ENCODE measurements around the gene NCKAP5L.
A peak's percentile ranks its signal among the peaks of the same experiment; 100 is the strongest.

Gene NCKAP5L

DNA sequence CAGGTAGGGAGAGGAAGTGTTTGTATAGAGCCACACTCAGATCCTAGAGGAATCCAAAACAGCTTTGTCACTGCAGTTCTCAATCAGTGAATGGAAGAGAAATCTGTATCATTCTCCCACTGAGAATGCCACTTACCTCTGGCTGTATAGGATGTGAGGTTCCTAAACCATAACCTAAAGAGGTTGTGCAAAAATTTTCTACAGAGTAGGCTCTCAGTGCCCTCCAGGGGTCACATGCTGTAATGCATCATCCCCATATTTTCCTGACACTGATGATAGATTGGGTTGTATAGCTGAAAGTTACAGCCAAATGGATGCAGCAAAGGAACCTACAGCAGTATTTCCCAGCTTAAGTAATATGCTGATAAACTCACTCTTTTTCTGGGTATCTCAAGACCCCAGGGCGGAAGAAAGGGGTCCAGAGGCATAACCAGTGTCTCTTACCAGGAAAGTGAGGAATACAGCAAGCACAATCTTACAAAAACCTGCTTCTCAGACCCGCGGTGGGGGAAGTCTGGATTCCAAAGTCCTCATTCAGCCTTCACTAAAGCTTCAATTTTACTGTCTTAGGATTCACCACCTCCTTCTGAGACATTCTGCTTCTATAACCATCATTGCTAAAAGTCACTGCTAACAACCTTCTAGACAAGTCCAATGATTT is 10.9 kb upstream of the NCKAP5L start:
- Histone ChIP-seq H3K4me1 (ENCODE audit: insufficient read depth, low read length, poor library complexity, severe bottlenecking) (peaks cover 16% of the 10 kb centered on the region), H3K79me2 (ENCODE audit: insufficient read depth, low read length) (peaks cover 11% of the 10 kb centered on the region; the same call in 1 of the 2 replicates), H3K4me3 (ENCODE audit: low read length, poor library complexity, severe bottlenecking) (no peak overlapping the region), H3F3A (ENCODE audit: low read depth) (0 out of 2 replicates have a peak, but pooled peaks cover 6% of the 10 kb centered on the region), H3K9me2 (replicated peaks; ENCODE audit: low read depth, low read length) (no peaks in the 10 kb centered on the region), H4K20me1 (ENCODE audit: insufficient read depth, low read length, poor library complexity, severe bottlenecking) (no peaks in the 10 kb centered on the region), H3K27me3 (ENCODE audit: insufficient read depth, low read length, poor library complexity, severe bottlenecking) (no peaks in the 10 kb centered on the region), H3K9me3 (ENCODE audit: insufficient read depth, low read depth, low read length) (no peaks in the 10 kb centered on the region), H3K36me3 (ENCODE audit: insufficient read depth, low read length) (no peaks in the 10 kb centered on the region), H3K4me2 (ENCODE audit: low read depth, low read length, poor library complexity, severe bottlenecking) (no peak overlapping the region), H3K9ac (ENCODE audit: low read depth, low read length, poor library complexity, severe bottlenecking) (no peak overlapping the region), H2AFZ (ENCODE audit: low read length) (no peak overlapping the region)
- TF ChIP-seq, protein P1, sequence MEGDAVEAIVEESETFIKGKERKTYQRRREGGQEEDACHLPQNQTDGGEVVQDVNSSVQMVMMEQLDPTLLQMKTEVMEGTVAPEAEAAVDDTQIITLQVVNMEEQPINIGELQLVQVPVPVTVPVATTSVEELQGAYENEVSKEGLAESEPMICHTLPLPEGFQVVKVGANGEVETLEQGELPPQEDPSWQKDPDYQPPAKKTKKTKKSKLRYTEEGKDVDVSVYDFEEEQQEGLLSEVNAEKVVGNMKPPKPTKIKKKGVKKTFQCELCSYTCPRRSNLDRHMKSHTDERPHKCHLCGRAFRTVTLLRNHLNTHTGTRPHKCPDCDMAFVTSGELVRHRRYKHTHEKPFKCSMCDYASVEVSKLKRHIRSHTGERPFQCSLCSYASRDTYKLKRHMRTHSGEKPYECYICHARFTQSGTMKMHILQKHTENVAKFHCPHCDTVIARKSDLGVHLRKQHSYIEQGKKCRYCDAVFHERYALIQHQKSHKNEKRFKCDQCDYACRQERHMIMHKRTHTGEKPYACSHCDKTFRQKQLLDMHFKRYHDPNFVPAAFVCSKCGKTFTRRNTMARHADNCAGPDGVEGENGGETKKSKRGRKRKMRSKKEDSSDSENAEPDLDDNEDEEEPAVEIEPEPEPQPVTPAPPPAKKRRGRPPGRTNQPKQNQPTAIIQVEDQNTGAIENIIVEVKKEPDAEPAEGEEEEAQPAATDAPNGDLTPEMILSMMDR (conservative IDR thresholded peaks at IDR 0.05; ENCODE audit: low read length): peak; percentile 96
- no peak for TF ChIP-seq EZH2phosphoT487 (IDR thresholded peaks at IDR 0.05; ENCODE audit: borderline replicate concordance)

DNA sequence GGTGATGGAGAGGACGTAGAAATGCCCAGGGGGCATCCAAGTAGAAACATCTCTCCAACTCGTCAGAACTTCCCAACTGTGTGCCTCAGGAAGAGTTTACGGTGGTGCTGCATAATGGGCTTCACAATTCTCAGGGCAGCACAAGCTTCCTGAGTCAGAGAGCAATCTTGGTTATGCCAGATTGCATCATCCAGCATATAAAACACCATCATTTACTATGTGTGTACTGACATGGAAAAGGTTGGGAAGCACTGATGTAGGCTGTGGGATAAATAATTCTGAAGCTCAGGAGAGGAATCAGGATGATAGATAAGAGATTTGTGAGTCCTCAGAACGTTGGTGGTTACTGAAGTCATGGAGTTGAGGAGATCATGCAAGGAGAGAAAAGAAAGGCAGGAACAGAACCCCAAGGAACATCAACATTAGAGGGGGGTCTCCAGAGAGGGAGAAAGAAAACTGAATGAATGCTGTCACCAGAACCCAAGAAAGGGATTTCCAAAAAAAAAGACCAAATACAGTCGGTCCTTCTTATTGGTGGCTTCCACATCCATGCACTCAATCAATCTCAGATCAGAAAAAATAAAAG is 4.7 kb upstream of the NCKAP5L start:
- Histone ChIP-seq H3K4me2 (ENCODE audit: low read depth, low read length, poor library complexity, severe bottlenecking) (no peak overlapping the region), H3K9me3 (ENCODE audit: insufficient read depth, low read depth, low read length) (no peaks in the 10 kb centered on the region), H4K20me1 (ENCODE audit: insufficient read depth, low read length, poor library complexity, severe bottlenecking) (no peaks in the 10 kb centered on the region), H3K79me2 (ENCODE audit: insufficient read depth, low read length) (no peaks in the 10 kb centered on the region), H3K36me3 (ENCODE audit: insufficient read depth, low read length) (no peaks in the 10 kb centered on the region), H3K9me2 (replicated peaks; ENCODE audit: low read depth, low read length) (no peaks in the 10 kb centered on the region), H3F3A (ENCODE audit: low read depth) (no peaks in the 10 kb centered on the region), H3K27me3 (ENCODE audit: insufficient read depth, low read length, poor library complexity, severe bottlenecking) (no peaks in the 10 kb centered on the region), H3K4me1 (ENCODE audit: insufficient read depth, low read length, poor library complexity, severe bottlenecking) (peaks cover 7% of the 10 kb centered on the region), H3K4me3 (ENCODE audit: low read length, poor library complexity, severe bottlenecking) (no peak overlapping the region), H2AFZ (ENCODE audit: low read length) (no peak overlapping the region), H3K9ac (ENCODE audit: low read depth, low read length, poor library complexity, severe bottlenecking) (no peak overlapping the region)
- no peak for TF ChIP-seq EZH2phosphoT487 (IDR thresholded peaks at IDR 0.05; ENCODE audit: borderline replicate concordance)
- TF ChIP-seq, protein P1 (conservative IDR thresholded peaks at IDR 0.05; ENCODE audit: low read length): no peak

DNA sequence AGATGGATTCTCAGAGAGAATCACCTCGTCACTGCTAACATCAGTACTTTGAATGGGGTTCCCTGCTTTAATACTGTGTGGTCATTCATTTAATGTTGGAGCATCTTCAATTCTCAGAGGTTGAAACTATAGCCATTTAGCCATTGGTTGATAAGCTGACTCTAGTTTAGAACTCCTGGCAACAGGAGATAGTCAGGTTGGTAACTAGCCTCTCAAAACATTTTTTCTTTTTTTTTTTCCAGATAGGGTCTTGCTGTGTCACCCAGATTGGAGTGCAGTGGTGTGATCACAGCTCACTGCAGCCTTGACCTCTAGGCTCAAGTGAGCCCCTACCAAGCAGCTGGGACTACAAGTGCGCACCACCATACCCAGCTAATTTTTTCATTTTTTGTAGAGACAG is 3.5 kb upstream of the NCKAP5L start:
- H3K9ac ChIP-seq (ENCODE audit: low read depth, low read length, poor library complexity, severe bottlenecking): no peak overlapping the region
- no peak overlapping the region for H3K4me2 ChIP-seq (ENCODE audit: low read depth, low read length, poor library complexity, severe bottlenecking)
- no peaks in the 10 kb centered on the region for H3K9me2 ChIP-seq (replicated peaks; ENCODE audit: low read depth, low read length)
- H3F3A ChIP-seq (ENCODE audit: low read depth): no peaks in the 10 kb centered on the region
- peaks cover 10% of the 10 kb centered on the region for H3K79me2 ChIP-seq (ENCODE audit: insufficient read depth, low read length)
- H3K9me3 ChIP-seq (ENCODE audit: insufficient read depth, low read depth, low read length): no peaks in the 10 kb centered on the region
- no peak for TF ChIP-seq EZH2phosphoT487 (IDR thresholded peaks at IDR 0.05; ENCODE audit: borderline replicate concordance)
- TF ChIP-seq, protein P1 (conservative IDR thresholded peaks at IDR 0.05; ENCODE audit: low read length): no peak
- H3K27me3 ChIP-seq (ENCODE audit: insufficient read depth, low read length, poor library complexity, severe bottlenecking): no peaks in the 10 kb centered on the region
- H3K36me3 ChIP-seq (ENCODE audit: insufficient read depth, low read length): no peaks in the 10 kb centered on the region
- H2AFZ ChIP-seq (ENCODE audit: low read length): no peak overlapping the region
- H3K4me3 ChIP-seq (ENCODE audit: low read length, poor library complexity, severe bottlenecking): no peak overlapping the region
- H4K20me1 ChIP-seq (ENCODE audit: insufficient read depth, low read length, poor library complexity, severe bottlenecking): peaks cover 9% of the 10 kb centered on the region
- H3K4me1 ChIP-seq (ENCODE audit: insufficient read depth, low read length, poor library complexity, severe bottlenecking): peaks cover 17% of the 10 kb centered on the region
